ENCODE results near the gene FHIT.

DNA sequence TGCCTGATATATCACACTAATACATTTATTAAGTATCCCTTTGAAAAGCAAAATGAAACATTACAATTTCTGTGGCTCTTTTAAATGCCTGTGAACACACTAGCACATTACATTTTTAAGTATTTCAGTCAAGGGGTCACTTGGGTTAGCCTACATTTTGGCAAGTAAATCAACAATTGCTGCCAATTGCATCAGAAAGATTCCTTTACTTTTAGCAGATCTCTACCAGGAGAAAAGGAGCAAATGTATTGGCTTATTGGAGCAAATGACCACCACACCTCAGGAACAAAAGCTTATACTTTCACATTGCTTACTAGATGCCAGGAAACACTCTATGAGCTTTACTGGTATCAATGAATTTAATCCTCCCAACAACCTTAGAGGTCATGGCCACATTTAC lies 947.1 kb downstream of the FHIT start:
- no peak for TF ChIP-seq POLR2A (IDR thresholded peaks at IDR 0.05)
- TF ChIP-seq, protein P1, sequence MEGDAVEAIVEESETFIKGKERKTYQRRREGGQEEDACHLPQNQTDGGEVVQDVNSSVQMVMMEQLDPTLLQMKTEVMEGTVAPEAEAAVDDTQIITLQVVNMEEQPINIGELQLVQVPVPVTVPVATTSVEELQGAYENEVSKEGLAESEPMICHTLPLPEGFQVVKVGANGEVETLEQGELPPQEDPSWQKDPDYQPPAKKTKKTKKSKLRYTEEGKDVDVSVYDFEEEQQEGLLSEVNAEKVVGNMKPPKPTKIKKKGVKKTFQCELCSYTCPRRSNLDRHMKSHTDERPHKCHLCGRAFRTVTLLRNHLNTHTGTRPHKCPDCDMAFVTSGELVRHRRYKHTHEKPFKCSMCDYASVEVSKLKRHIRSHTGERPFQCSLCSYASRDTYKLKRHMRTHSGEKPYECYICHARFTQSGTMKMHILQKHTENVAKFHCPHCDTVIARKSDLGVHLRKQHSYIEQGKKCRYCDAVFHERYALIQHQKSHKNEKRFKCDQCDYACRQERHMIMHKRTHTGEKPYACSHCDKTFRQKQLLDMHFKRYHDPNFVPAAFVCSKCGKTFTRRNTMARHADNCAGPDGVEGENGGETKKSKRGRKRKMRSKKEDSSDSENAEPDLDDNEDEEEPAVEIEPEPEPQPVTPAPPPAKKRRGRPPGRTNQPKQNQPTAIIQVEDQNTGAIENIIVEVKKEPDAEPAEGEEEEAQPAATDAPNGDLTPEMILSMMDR (IDR thresholded peaks at IDR 0.05): no peak
